HG02884 (cell line): ENCODE measurements around the gene DPY19L2.
"Not testable (repeated sequence)": the region's sequence is repeated elsewhere in the genome, so short reads cannot be mapped to it uniquely, and the experiment has no call there.

Experiments
- ATAC-seq: cut with Tn5 transposase; IDR thresholded peaks from one replicate; pipeline ENCODE4 v1.9.1; 2021; ENCODE audit warnings: mild to moderate bottlenecking, moderate library complexity; ENCODE audit not compliant: unreplicated experiment

Gene DPY19L2

GRCh38 chr12:63668028-63668799 lies at the start of gene DPY19L2:
DPY19L2 (minus strand) TSS chr12:63668493; CDS start chr12:63668393, 100 bp downstream.
- ATAC-seq: no peak

- peak; percentile 36 for ATAC-seq
These were observed 48.6 kb upstream of the DPY19L2 start for GRCh38 chr12:63716891-63717290.

GRCh38 chr12:63715107-63715625 lies 46.9 kb upstream of the DPY19L2 start:
- ATAC-seq: not testable (repeated sequence)

GRCh38 chr12:63714409-63714808 lies 46.1 kb upstream of the DPY19L2 start:
- not testable (repeated sequence) for ATAC-seq

- ATAC-seq: not testable (repeated sequence)
These were observed 45.4 kb upstream of the DPY19L2 start for GRCh38 chr12:63713681-63714075.

GRCh38 chr12:63712979-63713680 lies 44.8 kb upstream of the DPY19L2 start:
- ATAC-seq: not testable (repeated sequence)

- peak; percentile 51 for ATAC-seq
These were observed 44.2 kb upstream of the DPY19L2 start for GRCh38 chr12:63712376-63712974.

GRCh38 chr12:63711339-63711738 lies 43.0 kb upstream of the DPY19L2 start:
- ATAC-seq: not testable (repeated sequence)

- no peak for ATAC-seq
These were observed 38.0 kb upstream of the DPY19L2 start for GRCh38 chr12:63706336-63706735.

- not testable (repeated sequence) for ATAC-seq
These were observed 31.5 kb upstream of the DPY19L2 start for GRCh38 chr12:63699678-63700382.

- not testable (repeated sequence) for ATAC-seq
These were observed 30.7 kb upstream of the DPY19L2 start for GRCh38 chr12:63699011-63699410.

GRCh38 chr12:63690837-63691236 lies 22.5 kb upstream of the DPY19L2 start:
- not testable (repeated sequence) for ATAC-seq

GRCh38 chr12:63689141-63689540 lies 20.8 kb upstream of the DPY19L2 start:
- not testable (repeated sequence) for ATAC-seq

- not testable (repeated sequence) for ATAC-seq
These were observed 18.3 kb upstream of the DPY19L2 start for GRCh38 chr12:63686623-63687022.

- ATAC-seq: peak; percentile 53
These were observed 17.5 kb upstream of the DPY19L2 start for GRCh38 chr12:63685789-63686188.

GRCh38 chr12:63682617-63683016 lies 14.3 kb upstream of the DPY19L2 start:
- not testable (repeated sequence) for ATAC-seq

- not testable (repeated sequence) for ATAC-seq
These were observed 12.5 kb upstream of the DPY19L2 start for GRCh38 chr12:63680758-63681157.

GRCh38 chr12:63672550-63672949 lies 4.3 kb upstream of the DPY19L2 start:
- ATAC-seq: not testable (repeated sequence)

- not testable (repeated sequence) for ATAC-seq
These were observed 1.6 kb upstream of the DPY19L2 start for GRCh38 chr12:63669936-63670335.

- not testable (repeated sequence) for ATAC-seq
These were observed 1.1 kb upstream of the DPY19L2 start for GRCh38 chr12:63669427-63669826.
